ENCODE results near the gene ERCC1. TPM values are rescaled to one million over a fixed set of nuclear protein-coding genes. Genes with fewer than 3 reads are reported as not detected.

ERCC1 gene
- total RNA-seq, 1 experiment from 2014 or later = 158 TPM

GRCh38 chr19:45428384-45429231, 4.9 kb upstream of the ERCC1 start:
- peak; percentile 63 for DNase-seq (ENCODE audit: low spot score)

GRCh38 chr19:45424191-45425058, 708 bp upstream of the ERCC1 start:
- Histone ChIP-seq H3K36me3 (ENCODE audit: insufficient read depth, low read length, poor library complexity, severe bottlenecking) (peaks cover 15% of the 10 kb centered on the region), H3K4me3 (ENCODE audit: low read depth, low read length, poor library complexity, severe bottlenecking) (peak overlapping the region; percentile 63), H3K4me1 (ENCODE audit: insufficient read depth, low read length, poor library complexity, severe bottlenecking) (peaks cover 16% of the 10 kb centered on the region), H3K9me3 (ENCODE audit: low read depth, low read length, poor library complexity, severe bottlenecking) (no peaks in the 10 kb centered on the region), H3K27me3 (replicated peaks; ENCODE audit: insufficient read depth, low read depth, low read length, poor library complexity) (no peaks in the 10 kb centered on the region), H3K27ac (ENCODE audit: low read depth, low read length, poor library complexity, severe bottlenecking) (peak overlapping the region; percentile 89)
- CTCF ChIA-PET = interaction anchor here (0.5 to 1.0 kb wide), 7 partner anchors 14 to 261 kb away, joined by 3 to 10 read pairs (median 4); no protein-coding TSS in a partner anchor
- no peak for TF ChIP-seq EZH2 (IDR thresholded peaks at IDR 0.05; ENCODE audit: borderline replicate concordance, low read depth, low read length, poor library complexity, severe bottlenecking)
- no peak for TF ChIP-seq CTCF (conservative IDR thresholded peaks at IDR 0.05; ENCODE audit: low read depth, low read length)
- intact Hi-C loops (cut with micrococcal nuclease; ENCODE audit: unreplicated experiment) = loop anchor here (5.0 kb wide), 2 partner anchors 218 to 268 kb away; partner anchors contain the start of genes QPCTL and SNRPD2
- TSS peak; percentile 89 for BruUV-seq (replicated peaks)
- DNase-seq (ENCODE audit: low spot score) = peak; percentile 94
- POLR2A ChIA-PET (ENCODE audit: low non-redundant PET) = interaction anchor here (0.5 to 0.7 kb wide), 2 partner anchors 15 to 1777 kb away, joined by 5 to 12 read pairs; no protein-coding TSS in a partner anchor

More at GRCh38 chr19:45428384-45429231, 4.9 kb upstream of the ERCC1 start:
- H3K4me1 ChIP-seq (ENCODE audit: insufficient read depth, low read length, poor library complexity, severe bottlenecking) = peaks cover 9% of the 10 kb centered on the region
- H3K27ac ChIP-seq (ENCODE audit: low read depth, low read length, poor library complexity, severe bottlenecking) = peak overlapping the region; percentile 85
- CTCF ChIA-PET = interaction anchor here (0.6 to 1.9 kb wide), 5 partner anchors 11 to 225 kb away, joined by 3 to 13 read pairs (median 4); no protein-coding TSS in a partner anchor
- peak overlapping the region; percentile 85 for H3K4me3 ChIP-seq (ENCODE audit: low read depth, low read length, poor library complexity, severe bottlenecking)
- POLR2A ChIA-PET (ENCODE audit: low non-redundant PET) = no interaction called here
- H3K9me3 ChIP-seq (ENCODE audit: low read depth, low read length, poor library complexity, severe bottlenecking) = no peaks in the 10 kb centered on the region
- H3K36me3 ChIP-seq (ENCODE audit: insufficient read depth, low read length, poor library complexity, severe bottlenecking) = no peaks in the 10 kb centered on the region
- peak; percentile 63 for TF ChIP-seq CTCF (conservative IDR thresholded peaks at IDR 0.05; ENCODE audit: low read depth, low read length)
- no peak for TF ChIP-seq EZH2 (IDR thresholded peaks at IDR 0.05; ENCODE audit: borderline replicate concordance, low read depth, low read length, poor library complexity, severe bottlenecking)
- intact Hi-C loops (cut with micrococcal nuclease; ENCODE audit: unreplicated experiment) = loop anchor here (5.0 kb wide), 2 partner anchors 214 to 264 kb away; partner anchors contain the start of genes QPCTL and SNRPD2
- BruUV-seq (replicated peaks) = no TSS peak
- H3K27me3 ChIP-seq (replicated peaks; ENCODE audit: insufficient read depth, low read depth, low read length, poor library complexity) = no peaks in the 10 kb centered on the region

GRCh38 chr19:45423033-45423588, 606 bp downstream of the ERCC1 start:
- no peaks in the 10 kb centered on the region for H3K27me3 ChIP-seq (replicated peaks; ENCODE audit: insufficient read depth, low read depth, low read length, poor library complexity)
- CTCF ChIA-PET = no interaction called here

More at GRCh38 chr19:45423033-45423588, 606 bp downstream of the ERCC1 start:
- H3K27ac ChIP-seq (ENCODE audit: low read depth, low read length, poor library complexity, severe bottlenecking) = peak overlapping the region; percentile 89
- TF ChIP-seq CTCF (conservative IDR thresholded peaks at IDR 0.05; ENCODE audit: low read depth, low read length) = no peak
- no peak for TF ChIP-seq EZH2 (IDR thresholded peaks at IDR 0.05; ENCODE audit: borderline replicate concordance, low read depth, low read length, poor library complexity, severe bottlenecking)
- H3K4me3 ChIP-seq (ENCODE audit: low read depth, low read length, poor library complexity, severe bottlenecking) = peak overlapping the region; percentile 63
- no peaks in the 10 kb centered on the region for H3K9me3 ChIP-seq (ENCODE audit: low read depth, low read length, poor library complexity, severe bottlenecking)
- POLR2A ChIA-PET (ENCODE audit: low non-redundant PET) = interaction anchor here (0.6 kb wide), 1 partner anchor 57 kb away, joined by 6 read pairs; no protein-coding TSS in a partner anchor
- BruUV-seq (replicated peaks) = TSS peak; percentile 84
- H3K36me3 ChIP-seq (ENCODE audit: insufficient read depth, low read length, poor library complexity, severe bottlenecking) = peaks cover 25% of the 10 kb centered on the region
- intact Hi-C loops (cut with micrococcal nuclease; ENCODE audit: unreplicated experiment) = no loop called here
- H3K4me1 ChIP-seq (ENCODE audit: insufficient read depth, low read length, poor library complexity, severe bottlenecking) = peaks cover 16% of the 10 kb centered on the region
- DNase-seq (ENCODE audit: low spot score) = no peak
